ENCODE measurements around the gene RAB17.
A peak's percentile ranks its signal among the peaks of the same experiment; 100 is the strongest.

RAB17 gene

GRCh38 chr2:237575869-237576862, 14.4 kb downstream of the RAB17 start:
- no peak for DNase-seq

GRCh38 chr2:237574894-237575868, 15.4 kb downstream of the RAB17 start:
- no peak for DNase-seq

GRCh38 chr2:237574467-237574866, 16.1 kb downstream of the RAB17 start:
- DNase-seq = no peak

GRCh38 chr2:237573721-237574415, 16.7 kb downstream of the RAB17 start:
- no peak for DNase-seq

- no peak for DNase-seq
Measured at GRCh38 chr2:237572742-237573101, 17.8 kb downstream of the RAB17 start.

GRCh38 chr2:237572021-237572741, 18.4 kb downstream of the RAB17 start:
- peak; percentile 88 for DNase-seq

GRCh38 chr2:237571551-237571950, 19.0 kb downstream of the RAB17 start:
- no peak for DNase-seq

- no peak for DNase-seq
Measured at GRCh38 chr2:237570776-237571335, 19.7 kb downstream of the RAB17 start.

- no peak for DNase-seq
Measured at GRCh38 chr2:237569896-237570295, 20.6 kb downstream of the RAB17 start.

- no peak for DNase-seq
Measured at GRCh38 chr2:237569041-237569440, 21.5 kb downstream of the RAB17 start.

- no peak for DNase-seq
Measured at GRCh38 chr2:237568121-237568660, 22.3 kb downstream of the RAB17 start.

GRCh38 chr2:237567276-237568029, 23.1 kb downstream of the RAB17 start:
- no peak for DNase-seq

GRCh38 chr2:237566401-237567235, 23.9 kb downstream of the RAB17 start, which contains the start of gene PRLH:
Gene PRLH (plus strand): TSS chr2:237566574. CDS start chr2:237566574, 0 bp downstream.
- DNase-seq = no peak

GRCh38 chr2:237565974-237566373, 24.6 kb downstream of the RAB17 start:
- DNase-seq = no peak

- no peak for DNase-seq
Measured at GRCh38 chr2:237564526-237565131, 25.9 kb downstream of the RAB17 start.

- no peak for DNase-seq
Measured at GRCh38 chr2:237563816-237564215, 26.7 kb downstream of the RAB17 start.

GRCh38 chr2:237561221-237561620, 29.3 kb downstream of the RAB17 start:
- no peak for DNase-seq

- DNase-seq = no peak
Measured at GRCh38 chr2:237558961-237559641, 31.4 kb downstream of the RAB17 start.

GRCh38 chr2:237557633-237558015, 32.9 kb downstream of the RAB17 start:
- DNase-seq = no peak
